B cell (primary cell): ENCODE measurements around the gene HOXA9. TPM values are rescaled to one million over a fixed set of nuclear protein-coding genes. Genes with fewer than 3 reads are reported as not detected.

Experiments used
- ATAC-seq: fragments of 200-7000 bp; cut with Tn5 transposase; one replicate; pipeline ENCODE4 v1.10.0; 2021; ENCODE audit warnings: low read depth, mild to moderate bottlenecking, moderate number of reproducible peaks, moderate library complexity
- CTCF ChIA-PET: fragments of 350-600 bp; sonication (Branson Sonifier 250); formaldehyde crosslinking; loops from one replicate; lab custom pipeline; 2021; ENCODE audit warnings: antibody characterized with exemption, inconsistent platforms; lab: Charles Lee
- POLR2A ChIA-PET: fragments of 350-600 bp; sonication (Branson Sonifier 250); formaldehyde crosslinking; loops from one replicate; lab custom pipeline; 2021; ENCODE audit warnings: antibody characterized with exemption; lab: Charles Lee
- DNase-seq: peaks from one replicate; pipeline ENCODE4 v3.0.0; 2013
- H2AFZ ChIP-seq: 2 replicates; pipeline ENCODE4 v1.6.1; 2012; ENCODE audit warnings: mild to moderate bottlenecking, low read depth, low read length; ENCODE audit not compliant: insufficient read depth, poor library complexity, severe bottlenecking
- H3K27ac ChIP-seq, 2 donors: 1 replicate in 1 of 2; 2 replicates in 1 of 2; pipeline ENCODE4 v1.5.1; 2012 to 2013; ENCODE audit warnings: low read length in 2 of 2, mild to moderate bottlenecking in 2 of 2, moderate library complexity in 1 of 2
- H3K27me3 ChIP-seq, 4 experiments: fragments of 200-600 bp in 1 of 4; sonication (generic) in 1 of 4; replicated peaks in 1 of 4; 1 replicate in 2 of 4; 2 replicates in 2 of 4; pipeline versions ENCODE4 v1.6.1 to v1.7.0; 2013 to 2016; ENCODE audit warnings: low read length in 3 of 4, mild to moderate bottlenecking in 2 of 4, mixed read lengths in 1 of 4, moderate library complexity in 1 of 4; ENCODE audit not compliant: insufficient read depth in 4 of 4, control insufficient read depth in 3 of 4; ENCODE audit errors: control extremely low read depth in 1 of 4
- H3K36me3 ChIP-seq, 2 experiments: replicated peaks in 1 of 2; 1 replicate in 1 of 2; 2 replicates in 1 of 2; pipeline versions ENCODE4 v1.6.1 to v1.7.1; 2013; ENCODE audit warnings: low read length in 1 of 2; ENCODE audit not compliant: insufficient read depth in 2 of 2, control insufficient read depth in 1 of 2; ENCODE audit errors: control extremely low read depth in 1 of 2, extremely low read depth in 1 of 2
- H3K4me1 ChIP-seq, 2 donors: fragments of 200-600 bp in 1 of 2; sonication (generic) in 1 of 2; 1 replicate in 1 of 2; 2 replicates in 1 of 2; pipeline versions ENCODE4 v1.5.1 to v1.6.1; 2013 to 2017; ENCODE audit warnings: low read length in 2 of 2; ENCODE audit not compliant: control insufficient read depth in 2 of 2, insufficient read depth in 2 of 2
- H3K4me2 ChIP-seq: replicated peaks from 2 replicates; pipeline ENCODE3; 2012; ENCODE audit warnings: mild to moderate bottlenecking, low read depth, low read length; ENCODE audit not compliant: poor library complexity, severe bottlenecking
- H3K4me3 ChIP-seq, 5 experiments: fragments of 200-600 bp in 1 of 5; sonication (generic) in 1 of 5; 1 replicate in 3 of 5; 2 replicates in 2 of 5; pipeline versions ENCODE4 v1.5.1 to v1.7.0; 2011 to 2016; ENCODE audit warnings: low read length in 4 of 5, mild to moderate bottlenecking in 4 of 5, low read depth in 2 of 5, control low read depth in 1 of 5, moderate library complexity in 1 of 5; ENCODE audit not compliant: insufficient read depth in 1 of 5; ENCODE audit errors: control extremely low read depth in 1 of 5, extremely low read depth in 1 of 5
- H3K79me2 ChIP-seq: fragments of 200-600 bp; sonication (generic); one replicate; pipeline ENCODE4 v1.6.0; 2016; ENCODE audit warnings: low read length; ENCODE audit not compliant: control insufficient read depth, insufficient read depth
- H3K9ac ChIP-seq: fragments of 200-600 bp; sonication (generic); 2 replicates; pipeline ENCODE4 v1.6.1; 2017; ENCODE audit warnings: mild to moderate bottlenecking, low read length, moderate library complexity
- H3K9me3 ChIP-seq, 3 donors: one replicate each; pipeline versions ENCODE4 v1.6.1 to v1.7.1; 2013; ENCODE audit warnings: low read length in 2 of 3; ENCODE audit not compliant: control insufficient read depth in 2 of 3, insufficient read depth in 1 of 3; ENCODE audit errors: control extremely low read depth in 1 of 3
- H4K20me1 ChIP-seq: 2 replicates; pipeline ENCODE4 v1.6.0; 2012; ENCODE audit warnings: mild to moderate bottlenecking, low read length; ENCODE audit not compliant: insufficient read depth, control insufficient read depth, poor library complexity, severe bottlenecking
- H3K27ac Mint-ChIP-seq: one replicate; pipeline ENCODE4 v1.8.0; 2021; ENCODE audit warnings: mixed read lengths
- H3K27me3 Mint-ChIP-seq: one replicate; pipeline ENCODE4 v1.8.0; 2021; ENCODE audit warnings: mixed read lengths
- H3K4me1 Mint-ChIP-seq: one replicate; pipeline ENCODE4 v1.8.0; 2021; ENCODE audit warnings: mixed read lengths
- H3K4me3 Mint-ChIP-seq: one replicate; pipeline ENCODE4 v1.8.0; 2021; ENCODE audit warnings: mixed read lengths
- H3K9me3 Mint-ChIP-seq: one replicate; pipeline ENCODE4 v1.8.0; 2022; ENCODE audit warnings: mixed read lengths; ENCODE audit not compliant: insufficient read depth
- EZH2 ChIP-seq: IDR thresholded peaks from 2 replicates; pipeline ENCODE4 v1.6.1; 2012; ENCODE audit warnings: borderline replicate concordance, low read depth, mild to moderate bottlenecking, moderate library complexity, low read length; ENCODE audit not compliant: insufficient read depth, poor library complexity, severe bottlenecking
- WGBS: methylation state at CpG from one replicate; pipeline ENCODE4 v1.1.5; 2013; ENCODE audit warnings: missing lambda C conversion rate; ENCODE audit not compliant: insufficient coverage; 5-methylcytosine and 5-hydroxymethylcytosine counted together
- intact Hi-C: fragments of 100-400 bp; cut with micrococcal nuclease; formaldehyde crosslinking; loops from one replicate; pipeline ENCODE4 v1.10.0; 2022
- polyA plus RNA-seq: library from polyadenylated mRNA; depleted of rRNA; stranded (reverse); fragments of >200 nt; gene quantifications from 2 replicates; pipeline ENCODE4 v1.2.3, GENCODE V29; 2012
- total RNA-seq, 2 donors: library from RNA; stranded (reverse); fragments of 120-200 nt in 1 of 2; gene quantifications; 1 replicate in 1 of 2; 2 replicates in 1 of 2; pipeline versions ENCODE4 v1.2.3 to v1.2.4, GENCODE V29; 2013 to 2022
- TF ChIP-seq, protein P1 (sequence below): fragments of 200-600 bp; IDR thresholded peaks from one replicate; pipeline ENCODE4 v1.8.0; 2022; ENCODE audit warnings: antibody characterized with exemption, mild to moderate bottlenecking

The HOXA9 gene
- total and polyA plus RNA-seq, 2 donors (not counting 1 experiment from before 2014, with no cell fraction given), result 0.07 TPM; not detected in 1

DNA sequence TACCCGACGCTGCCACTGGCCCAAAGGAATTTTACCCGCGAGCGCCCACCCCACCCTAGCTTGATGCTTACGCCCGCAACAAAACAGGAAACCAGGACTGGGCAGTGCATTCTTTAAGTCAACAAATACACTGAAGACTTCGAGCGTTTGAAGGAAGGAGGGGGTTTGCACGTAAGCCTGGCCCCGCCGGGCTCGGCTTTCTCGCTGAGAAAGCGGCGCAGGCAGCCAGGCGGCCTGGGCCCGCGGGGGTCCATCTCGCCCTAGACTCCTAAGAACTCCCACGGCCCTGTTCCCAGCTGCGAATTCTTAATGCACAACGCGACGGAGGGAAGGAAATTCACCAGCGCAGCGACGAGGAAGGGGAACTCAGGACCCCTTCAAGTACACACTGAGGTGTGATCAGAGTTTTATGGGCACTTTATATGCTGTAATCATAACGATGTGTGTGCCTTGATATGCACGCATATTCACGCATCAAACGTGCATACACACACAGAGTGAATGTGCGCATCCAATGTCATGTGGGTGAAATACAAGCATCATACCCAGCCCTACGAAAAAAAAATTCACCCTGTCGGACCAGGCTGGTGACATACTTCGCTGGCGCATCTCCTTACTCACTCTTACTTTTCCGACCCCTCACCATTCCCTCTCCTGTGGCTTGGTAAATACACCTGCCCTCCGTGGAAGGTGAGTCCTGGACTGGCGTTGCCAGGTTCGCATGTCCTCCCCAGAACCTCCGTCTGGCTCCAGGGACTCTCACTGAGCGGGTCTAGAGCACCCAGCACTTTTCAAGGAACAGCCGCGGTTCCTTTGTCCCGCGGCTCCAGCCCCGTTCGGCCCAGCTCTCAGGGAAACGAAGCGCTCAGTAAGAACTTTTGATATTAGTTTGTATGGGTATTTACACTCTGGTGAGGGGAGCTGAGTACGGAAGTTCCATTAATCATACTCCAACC lies 40.3 kb upstream of the HOXA9 start:
- no peaks in the 10 kb centered on the region for H3K36me3 ChIP-seq
- 11% methylated on average over 38 of the region's 52 CpGs for WGBS
- no peaks in the 10 kb centered on the region for H3K9me3 Mint-ChIP-seq
- H4K20me1 ChIP-seq, result no peaks in the 10 kb centered on the region
- H3K4me2 ChIP-seq, result peak overlapping the region; percentile 9
- CTCF ChIA-PET, result interaction anchor here (0.8 to 2.4 kb wide), 4 partner anchors 9 to 13 kb away, joined by 3 to 7 read pairs (median 4); no protein-coding TSS in a partner anchor
- ATAC-seq (no peak), DNase-seq (peak; percentile 45)
- H3K27me3 ChIP-seq, result peaks cover 1 to 97% (median 91%) of the 10 kb centered on the region in 4 experiments
- intact Hi-C loops, result loop anchor here (2.0 kb wide), 1 partner anchor 21 kb away; the partner anchor contains the start of gene HOXA11
- H3K27ac ChIP-seq, result no peak overlapping the region
- no peak overlapping the region for H3K9ac ChIP-seq
- no peak overlapping the region for H2AFZ ChIP-seq
- TF ChIP-seq, protein P1, sequence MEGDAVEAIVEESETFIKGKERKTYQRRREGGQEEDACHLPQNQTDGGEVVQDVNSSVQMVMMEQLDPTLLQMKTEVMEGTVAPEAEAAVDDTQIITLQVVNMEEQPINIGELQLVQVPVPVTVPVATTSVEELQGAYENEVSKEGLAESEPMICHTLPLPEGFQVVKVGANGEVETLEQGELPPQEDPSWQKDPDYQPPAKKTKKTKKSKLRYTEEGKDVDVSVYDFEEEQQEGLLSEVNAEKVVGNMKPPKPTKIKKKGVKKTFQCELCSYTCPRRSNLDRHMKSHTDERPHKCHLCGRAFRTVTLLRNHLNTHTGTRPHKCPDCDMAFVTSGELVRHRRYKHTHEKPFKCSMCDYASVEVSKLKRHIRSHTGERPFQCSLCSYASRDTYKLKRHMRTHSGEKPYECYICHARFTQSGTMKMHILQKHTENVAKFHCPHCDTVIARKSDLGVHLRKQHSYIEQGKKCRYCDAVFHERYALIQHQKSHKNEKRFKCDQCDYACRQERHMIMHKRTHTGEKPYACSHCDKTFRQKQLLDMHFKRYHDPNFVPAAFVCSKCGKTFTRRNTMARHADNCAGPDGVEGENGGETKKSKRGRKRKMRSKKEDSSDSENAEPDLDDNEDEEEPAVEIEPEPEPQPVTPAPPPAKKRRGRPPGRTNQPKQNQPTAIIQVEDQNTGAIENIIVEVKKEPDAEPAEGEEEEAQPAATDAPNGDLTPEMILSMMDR, result no peak
- TF ChIP-seq EZH2, result peak; percentile 64
- peaks cover 1 to 46% (median 6%) of the 10 kb centered on the region in 3 donors for H3K9me3 ChIP-seq
- peaks cover 34% of the 10 kb centered on the region for H3K4me1 Mint-ChIP-seq
- POLR2A ChIA-PET, result no interaction called here
- H3K27ac Mint-ChIP-seq, result peak overlapping the region; percentile 37
- H3K4me3 ChIP-seq, result no peak overlapping the region
- H3K4me3 Mint-ChIP-seq, result peak overlapping the region; percentile 41
- H3K79me2 ChIP-seq, result no peaks in the 10 kb centered on the region
- H3K27me3 Mint-ChIP-seq, result peaks cover 90% of the 10 kb centered on the region
- H3K4me1 ChIP-seq, result peaks cover 34 to 55% of the 10 kb centered on the region in 2 donors
